Upper lobe of left lung (tissue), 6 donors: ENCODE measurements around the gene CKAP4. TPM values are rescaled to one million over a fixed set of nuclear protein-coding genes. Genes with fewer than 3 reads are reported as not detected.

Experiments used
- ATAC-seq, 2 donors: fragments of 200-7000 bp; cut with Tn5 transposase; one replicate each; pipeline ENCODE4 v1.9.1; 2022; ENCODE audit warnings: mild to moderate bottlenecking in 2 of 2, moderate library complexity in 2 of 2; ENCODE audit not compliant: low FRiP score in 2 of 2
- DNase-seq, 2 donors: peaks; one replicate each; pipeline ENCODE4 v3.0.0-alpha.2; 2019 to 2020
- H3K27ac ChIP-seq, 4 donors: fragments of 200-600 bp; sonication (generic); one replicate each; pipeline ENCODE4 v1.5.1; 2016 to 2019
- H3K27me3 ChIP-seq, 4 donors: fragments of 200-600 bp; sonication (generic); one replicate each; pipeline ENCODE4 v1.5.1; 2017 to 2019
- H3K36me3 ChIP-seq, 4 donors: fragments of 200-600 bp; sonication (generic); one replicate each; pipeline ENCODE4 v1.5.1; 2016 to 2019
- H3K4me1 ChIP-seq, 4 donors: fragments of 200-600 bp; sonication (generic); one replicate each; pipeline ENCODE4 v1.5.1; 2018 to 2019
- H3K4me3 ChIP-seq, 4 donors: fragments of 200-600 bp; sonication (generic); one replicate each; pipeline ENCODE4 v1.5.1; 2017 to 2019; ENCODE audit warnings: mild to moderate bottlenecking in 2 of 4, moderate library complexity in 1 of 4
- H3K9me3 ChIP-seq, 4 donors: fragments of 200-600 bp; sonication (generic); one replicate each; pipeline ENCODE4 v1.5.1; 2018 to 2019
- EP300 ChIP-seq, 4 donors: sonication (generic); formaldehyde crosslinking; IDR thresholded peaks; one replicate each; pipeline ENCODE4 v1.5.1; 2017; ENCODE audit warnings: antibody characterized with exemption in 4 of 4, control low read depth in 2 of 4
- POLR2A ChIP-seq, 4 donors: fragments of 450-650 bp; IDR thresholded peaks; one replicate each; pipeline ENCODE4 v1.5.1; 2016 to 2017; ENCODE audit warnings: antibody characterized with exemption in 4 of 4, mild to moderate bottlenecking in 2 of 4
- POLR2AphosphoS5 ChIP-seq, 2 donors: sonication (generic); formaldehyde crosslinking; IDR thresholded peaks; one replicate each; pipeline ENCODE4 v1.5.1; 2017; ENCODE audit warnings: antibody characterized with exemption in 2 of 2
- WGBS, 2 donors: methylation state at CpG; one replicate each; pipeline ENCODE4 v1.1.5; 2017 to 2018; 5-methylcytosine and 5-hydroxymethylcytosine counted together
- total RNA-seq, 6 donors: library from RNA; depleted of rRNA in 4 of 6; stranded (reverse); fragments of >200 nt in 4 of 6; gene quantifications; one replicate each; pipeline versions ENCODE4 v1.1.0 to v1.2.1, GENCODE V29; 2016 to 2021
- TF ChIP-seq, protein P1 (sequence below), 6 experiments: fragments of 450-650 bp in 4 of 6; fragments of 200-600 bp in 2 of 6; sonication (generic) in 2 of 6; IDR thresholded peaks; one replicate each; pipeline ENCODE4 v1.5.1; 2016 to 2019; ENCODE audit warnings: antibody characterized with exemption in 6 of 6
- donor health status: DM: no; HTN: no; CAD: no; lungs with moderate emphysema.
- donor health status: DM: no; HTN: yes; CAD: no; lungs with severe emphysema.

The CKAP4 gene
- total RNA-seq, 6 donors from 2014 or later, result 16.8 to 70.8 (median 44.5) TPM

DNA sequence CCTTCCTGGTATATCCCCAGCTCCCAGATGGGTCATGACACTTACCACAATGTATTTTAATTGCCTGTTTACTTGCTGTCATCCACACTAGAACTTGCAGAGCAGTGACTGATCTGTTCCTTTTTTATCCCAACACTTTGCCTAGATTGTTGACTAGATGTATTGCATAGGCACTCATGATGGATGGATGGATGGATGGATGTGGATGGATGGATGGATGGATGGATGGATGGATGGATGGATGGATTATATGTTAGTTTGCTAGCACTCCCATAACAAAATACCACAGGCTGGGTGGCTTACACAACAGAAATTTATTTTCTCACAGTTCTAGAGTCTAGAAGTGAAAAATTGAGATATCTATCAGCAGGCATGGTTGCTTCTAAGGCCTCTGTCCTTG is 8.7 kb upstream of the CKAP4 start:
- Histone ChIP-seq H3K4me1 (no peaks in the 10 kb centered on the region), H3K27ac (no peak overlapping the region), H3K27me3 (no peaks in the 10 kb centered on the region), H3K36me3 (no peaks in the 10 kb centered on the region), H3K9me3 (no peaks in the 10 kb centered on the region), H3K4me3 (no peak overlapping the region)
- no peak for DNase-seq
- no peak for TF ChIP-seq EP300 (IDR thresholded peaks at IDR 0.05)
- TF ChIP-seq POLR2A (IDR thresholded peaks at IDR 0.05), result no peak
- TF ChIP-seq, protein P1, sequence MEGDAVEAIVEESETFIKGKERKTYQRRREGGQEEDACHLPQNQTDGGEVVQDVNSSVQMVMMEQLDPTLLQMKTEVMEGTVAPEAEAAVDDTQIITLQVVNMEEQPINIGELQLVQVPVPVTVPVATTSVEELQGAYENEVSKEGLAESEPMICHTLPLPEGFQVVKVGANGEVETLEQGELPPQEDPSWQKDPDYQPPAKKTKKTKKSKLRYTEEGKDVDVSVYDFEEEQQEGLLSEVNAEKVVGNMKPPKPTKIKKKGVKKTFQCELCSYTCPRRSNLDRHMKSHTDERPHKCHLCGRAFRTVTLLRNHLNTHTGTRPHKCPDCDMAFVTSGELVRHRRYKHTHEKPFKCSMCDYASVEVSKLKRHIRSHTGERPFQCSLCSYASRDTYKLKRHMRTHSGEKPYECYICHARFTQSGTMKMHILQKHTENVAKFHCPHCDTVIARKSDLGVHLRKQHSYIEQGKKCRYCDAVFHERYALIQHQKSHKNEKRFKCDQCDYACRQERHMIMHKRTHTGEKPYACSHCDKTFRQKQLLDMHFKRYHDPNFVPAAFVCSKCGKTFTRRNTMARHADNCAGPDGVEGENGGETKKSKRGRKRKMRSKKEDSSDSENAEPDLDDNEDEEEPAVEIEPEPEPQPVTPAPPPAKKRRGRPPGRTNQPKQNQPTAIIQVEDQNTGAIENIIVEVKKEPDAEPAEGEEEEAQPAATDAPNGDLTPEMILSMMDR (IDR thresholded peaks at IDR 0.05), result no peak
- TF ChIP-seq POLR2AphosphoS5 (IDR thresholded peaks at IDR 0.05), result no peak
- no peak for ATAC-seq

DNA sequence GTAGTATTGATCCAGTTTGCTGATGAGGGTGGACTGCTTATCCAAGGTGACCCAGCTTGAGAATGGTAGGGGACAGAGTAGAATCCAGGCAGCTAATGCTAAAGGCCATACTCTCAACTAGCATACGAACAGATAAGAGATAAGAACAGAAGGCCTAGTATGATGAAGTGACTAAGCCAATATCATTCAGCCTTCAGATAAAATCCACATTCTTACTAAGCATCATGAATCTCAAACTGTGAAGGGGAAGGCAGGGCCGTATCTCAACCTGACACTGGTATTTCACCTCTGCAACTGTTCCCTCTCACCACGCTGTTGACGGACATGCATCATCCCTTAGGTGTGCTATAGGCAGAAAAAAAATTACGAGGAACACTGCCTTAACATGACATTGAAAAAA is 8.1 kb upstream of the CKAP4 start:
- TF ChIP-seq, protein P1 (IDR thresholded peaks at IDR 0.05), result no peak
- no peak for TF ChIP-seq POLR2A (IDR thresholded peaks at IDR 0.05)
- TF ChIP-seq EP300 (IDR thresholded peaks at IDR 0.05), result no peak
- TF ChIP-seq POLR2AphosphoS5 (IDR thresholded peaks at IDR 0.05), result no peak
- Histone ChIP-seq H3K27me3 (no peaks in the 10 kb centered on the region), H3K27ac (no peak overlapping the region), H3K9me3 (no peaks in the 10 kb centered on the region), H3K4me1 (no peaks in the 10 kb centered on the region), H3K36me3 (no peaks in the 10 kb centered on the region), H3K4me3 (no peak overlapping the region)
- ATAC-seq, result no peak
- DNase-seq, result no peak
- 69 to 77% methylated on average over 5 of the region's 5 CpGs for WGBS, 2 donors

DNA sequence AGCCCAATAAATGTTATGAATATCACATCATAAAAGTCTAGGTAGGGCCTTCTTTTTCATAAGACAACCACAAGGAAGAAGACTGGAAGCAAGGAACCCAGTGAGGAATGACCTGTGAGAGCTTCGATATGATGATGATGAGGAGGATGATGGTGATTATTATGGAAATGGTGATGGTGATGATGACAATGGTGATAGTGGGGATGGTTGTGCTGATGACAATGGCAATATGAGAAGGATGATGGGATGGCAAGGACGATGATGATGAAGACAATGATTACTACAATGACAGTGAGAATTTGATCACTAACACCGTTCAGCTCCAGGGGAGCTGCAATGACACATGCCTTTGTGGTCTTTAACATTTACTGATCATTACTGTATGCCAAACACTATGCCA is 7.7 kb upstream of the CKAP4 start:
- no peaks in the 10 kb centered on the region for H3K27me3 ChIP-seq
- no peak for ATAC-seq
- H3K4me3 ChIP-seq, result no peak overlapping the region
- H3K4me1 ChIP-seq, result no peaks in the 10 kb centered on the region
- TF ChIP-seq POLR2A (IDR thresholded peaks at IDR 0.05), result no peak
- TF ChIP-seq EP300 (IDR thresholded peaks at IDR 0.05), result no peak
- TF ChIP-seq, protein P1 (IDR thresholded peaks at IDR 0.05), result no peak
- no peak for TF ChIP-seq POLR2AphosphoS5 (IDR thresholded peaks at IDR 0.05)
- no peaks in the 10 kb centered on the region for H3K9me3 ChIP-seq
- H3K27ac ChIP-seq, result no peak overlapping the region
- H3K36me3 ChIP-seq, result no peaks in the 10 kb centered on the region
- no peak for DNase-seq
- 89 to 95% methylated on average over 3 of the region's 3 CpGs for WGBS, 2 donors

DNA sequence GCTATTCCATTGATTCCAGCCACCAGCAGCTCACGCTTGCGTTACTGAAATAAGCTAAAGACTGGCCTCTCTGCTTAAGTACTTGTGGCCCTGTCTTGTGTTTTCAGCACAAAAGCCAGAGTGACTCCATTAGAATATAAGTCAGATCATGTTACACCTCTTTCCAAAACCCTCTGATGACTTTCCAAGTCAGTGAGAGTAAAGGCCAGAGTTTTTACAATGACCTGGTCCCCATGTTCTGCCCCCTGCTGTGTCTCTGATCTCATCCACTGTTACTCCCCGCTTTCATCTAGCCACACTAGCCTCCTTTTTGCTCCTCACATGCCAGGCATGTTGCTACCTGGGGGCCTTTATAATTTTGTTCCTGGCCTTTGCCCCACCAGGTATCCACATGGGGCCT is 6.9 kb upstream of the CKAP4 start:
- Histone ChIP-seq H3K36me3 (no peaks in the 10 kb centered on the region), H3K4me1 (no peaks in the 10 kb centered on the region), H3K4me3 (no peak overlapping the region), H3K27me3 (no peaks in the 10 kb centered on the region), H3K9me3 (no peaks in the 10 kb centered on the region), H3K27ac (no peak overlapping the region)
- 85 to 95% methylated on average over 3 of the region's 3 CpGs for whole genome bisulfite sequencing, 2 donors
- TF ChIP-seq POLR2A (IDR thresholded peaks at IDR 0.05), result no peak
- TF ChIP-seq EP300 (IDR thresholded peaks at IDR 0.05), result no peak
- DNase-seq (no peak), ATAC-seq (no peak)

DNA sequence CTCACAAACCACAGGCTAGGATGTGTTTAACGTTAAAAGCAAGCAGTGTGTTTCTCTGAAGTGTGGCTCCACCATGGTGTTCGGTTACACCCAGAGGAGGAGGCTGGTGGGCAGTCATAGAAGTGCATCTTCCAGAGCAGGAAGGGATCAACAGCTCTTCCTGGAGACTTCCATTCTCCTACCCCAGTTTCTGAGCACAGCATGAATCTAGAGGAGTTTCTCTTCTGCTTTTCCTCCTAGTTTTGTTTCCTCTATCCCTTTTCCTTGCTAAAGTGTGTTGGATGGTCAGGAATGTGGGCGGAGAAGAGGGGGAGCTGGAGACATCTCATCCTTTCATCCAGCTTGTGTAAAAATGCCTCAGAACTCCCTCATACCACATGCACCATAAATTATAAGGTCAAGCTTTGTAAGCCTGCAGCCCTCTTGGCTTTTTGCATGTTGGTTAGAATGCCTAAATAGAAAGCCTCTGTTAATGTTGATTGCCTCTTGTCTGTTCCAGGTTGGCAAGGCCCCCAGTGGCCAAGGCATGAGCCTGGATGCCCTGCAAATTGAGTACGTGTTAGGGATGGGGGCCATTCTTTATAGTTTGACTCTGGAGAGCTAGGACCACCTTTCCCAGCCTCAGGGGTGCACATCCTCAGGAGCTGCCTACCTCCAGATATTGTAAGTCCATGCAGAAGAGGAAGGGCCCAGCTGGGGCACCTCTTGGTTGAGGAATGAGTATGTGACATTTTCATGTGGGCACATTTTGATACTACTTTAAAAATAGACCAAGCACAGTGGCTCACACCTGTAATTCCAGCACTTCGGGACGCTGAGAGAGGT is 4.0 kb upstream of the CKAP4 start:
- Histone ChIP-seq H3K36me3 (no peaks in the 10 kb centered on the region), H3K9me3 (no peaks in the 10 kb centered on the region), H3K4me3 (no peak overlapping the region), H3K4me1 (peaks cover 3 to 11% (median 7%) of the 10 kb centered on the region in 4 donors), H3K27me3 (no peaks in the 10 kb centered on the region), H3K27ac (no peak overlapping the region)
- TF ChIP-seq POLR2A (IDR thresholded peaks at IDR 0.05) (no peak), EP300 (IDR thresholded peaks at IDR 0.05) (no peak), POLR2AphosphoS5 (IDR thresholded peaks at IDR 0.05) (no peak)
- TF ChIP-seq, protein P1 (IDR thresholded peaks at IDR 0.05), result no peak
- WGBS, 2 donors, result 69 to 81% methylated on average over 5 to 6 of the region's 6 CpGs
- ATAC-seq, result no peak
- no peak for DNase-seq
